A549 (cell line): ENCODE data around the gene CD3G. TPM values are rescaled to one million over a fixed set of nuclear protein-coding genes. Genes with fewer than 3 reads are reported as not detected.

Experiments used
- ATAC-seq, 2 experiments: fragments of 200-7000 bp in 1 of 2; fragments of >200 bp in 1 of 2; cut with Nextera tagmentation in 1 of 2; cut with Tn5 transposase in 1 of 2; 3 replicates each; pipeline versions ENCODE4 v1.8.0 to v1.9.1; 2018 to 2020; ENCODE audit warnings: mild to moderate bottlenecking in 1 of 2, moderate library complexity in 1 of 2
- CTCF ChIA-PET: fragments of 300-600 bp; sonication (Branson Sonifier 250); formaldehyde crosslinking; extraction: SDS; loops from one replicate; lab custom pipeline; 2021; ENCODE audit warnings: antibody characterized with exemption, inconsistent platforms; lab: Yijun Ruan, JAX
- POLR2A ChIA-PET: fragments of 350-600 bp; formaldehyde crosslinking; extraction: SDS; loops from one replicate; lab custom pipeline; 2021; ENCODE audit warnings: antibody characterized with exemption, inconsistent platforms; lab: Yijun Ruan, JAX
- DNase-seq, 2 experiments: peaks; one replicate each; pipeline versions ENCODE4 v3.0.0 to v3.0.0-alpha.2; 2011 to 2016; ENCODE audit warnings: low read depth in 1 of 2, low spot score in 1 of 2
- FAIRE-seq: peaks from 2 replicates; lab custom pipeline; 2011; peaks lifted over from hg19 to GRCh38; lab: Jason Lieb, UNC
- H3K27ac ChIP-seq, 2 experiments: fragments of >200 bp; sonication (Bioruptor Twin); formaldehyde crosslinking; 3 replicates each; pipeline ENCODE4 v1.5.1; 2016 to 2017
- H3K4me1 ChIP-seq: fragments of >200 bp; sonication (Bioruptor Twin); formaldehyde crosslinking; 3 replicates; pipeline ENCODE4 v1.6.1; 2016
- H3K4me2 ChIP-seq: fragments of >200 bp; sonication (Bioruptor Twin); formaldehyde crosslinking; 3 replicates; pipeline ENCODE4 v1.6.1; 2016
- H3K4me3 ChIP-seq: fragments of >200 bp; sonication (Bioruptor Twin); formaldehyde crosslinking; 3 replicates; pipeline ENCODE4 v1.5.1; 2016
- H3K9me3 ChIP-seq: fragments of >200 bp; sonication (Bioruptor Twin); formaldehyde crosslinking; 3 replicates; pipeline ENCODE4 v1.6.1; 2016
- CHD2 ChIP-seq: fragments of 150-350 bp; IDR thresholded peaks from 2 replicates; pipeline ENCODE4 v1.6.1; 2014; ENCODE audit warnings: low read length; ENCODE audit not compliant: partially characterized antibody
- CHD4 ChIP-seq: fragments of 200-600 bp; sonication (generic); IDR thresholded peaks from 2 replicates; pipeline ENCODE4 v1.6.1; 2016; ENCODE audit warnings: antibody characterized with exemption, mild to moderate bottlenecking, borderline replicate concordance
- EP300 ChIP-seq, 2 experiments: fragments of >200 bp; sonication (Bioruptor Twin); formaldehyde crosslinking; IDR thresholded peaks; 2 replicates in 1 of 2; 3 replicates in 1 of 2; pipeline ENCODE4 v1.6.1; 2016 to 2017
- ESRRA ChIP-seq: fragments of 150-350 bp; IDR thresholded peaks from 2 replicates; pipeline ENCODE4 v1.6.1; 2014; ENCODE audit warnings: mild to moderate bottlenecking, low read length, borderline replicate concordance
- FOSB ChIP-seq: fragments of 250-450 bp; sonication (Bioruptor Pico); IDR thresholded peaks from 2 replicates; pipeline ENCODE4 v1.5.0; 2020; ENCODE audit warnings: mild to moderate bottlenecking, moderate library complexity
- FOSL2 ChIP-seq, 2 experiments: fragments of 450-650 bp in 1 of 2; fragments of >200 bp in 1 of 2; sonication (Bioruptor Twin) in 1 of 2; formaldehyde crosslinking; IDR thresholded peaks; 2 replicates each; pipeline versions ENCODE4 v1.5.0 to v1.6.1; 2016 to 2020; ENCODE audit warnings: mild to moderate bottlenecking in 1 of 2, moderate library complexity in 1 of 2
- HOXA7 ChIP-seq: fragments of 250-450 bp; sonication (Bioruptor Pico); IDR thresholded peaks from 2 replicates; pipeline ENCODE4 v1.5.0; 2020; ENCODE audit warnings: mild to moderate bottlenecking, moderate library complexity
- KDM1A ChIP-seq: fragments of 200-600 bp; sonication (generic); IDR thresholded peaks from 2 replicates; pipeline ENCODE4 v1.6.1; 2016; ENCODE audit warnings: low read depth, mild to moderate bottlenecking
- NR3C1 ChIP-seq: fragments of >200 bp; sonication (Bioruptor Twin); formaldehyde crosslinking; IDR thresholded peaks from 3 replicates; pipeline ENCODE4 v1.6.1; 2017
- POLR2AphosphoS2 ChIP-seq: conservative IDR thresholded peaks from 2 replicates; pipeline ENCODE4 v1.6.1; 2012; ENCODE audit warnings: low read length, improper control_type of control experiment, inconsistent platforms
- RARB ChIP-seq: fragments of 250-450 bp; sonication (Bioruptor Pico); IDR thresholded peaks from 2 replicates; pipeline ENCODE4 v1.8.0; 2021; ENCODE audit warnings: mild to moderate bottlenecking, moderate library complexity
- RCOR1 ChIP-seq: fragments of 150-350 bp; IDR thresholded peaks from 2 replicates; pipeline ENCODE4 v1.6.1; 2014; ENCODE audit warnings: antibody characterized with exemption, low read length, low read depth
- RFX5 ChIP-seq: fragments of 450-650 bp; IDR thresholded peaks from 2 replicates; pipeline ENCODE4 v1.7.1; 2014; ENCODE audit warnings: antibody characterized with exemption, mild to moderate bottlenecking, moderate library complexity
- RNF2 ChIP-seq: fragments of 200-600 bp; sonication (generic); IDR thresholded peaks from 2 replicates; pipeline ENCODE4 v1.6.1; 2016; ENCODE audit warnings: low read depth, mild to moderate bottlenecking, antibody characterized with exemption, moderate library complexity, borderline replicate concordance
- TP53 ChIP-seq: fragments of 250-450 bp; sonication (Bioruptor Pico); IDR thresholded peaks from 2 replicates; pipeline ENCODE4 v1.5.0; 2021; ENCODE audit warnings: mild to moderate bottlenecking, moderate library complexity
- ZC3H11A ChIP-seq: fragments of 450-650 bp; IDR thresholded peaks from 2 replicates; pipeline ENCODE4 v1.6.1; 2014; ENCODE audit warnings: antibody characterized with exemption, mild to moderate bottlenecking
- ZFP36 ChIP-seq: fragments of 450-650 bp; IDR thresholded peaks from 2 replicates; pipeline ENCODE4 v1.6.1; 2014; ENCODE audit warnings: borderline replicate concordance; ENCODE audit not compliant: partially characterized antibody
- WGBS: methylation state at CpG from one replicate; pipeline ENCODE4 v1.1.6; 2017; ENCODE audit errors: missing lambda C conversion rate; 5-methylcytosine and 5-hydroxymethylcytosine counted together
- polyA plus RNA-seq, 4 experiments: library from polyadenylated mRNA; depleted of rRNA in 3 of 4; stranded (reverse); fragments of >200 nt; fragmentation: RNase III in 1 of 4; extraction: RNeasy Plus Mini Kit Qiagen cat#74134 plus additional on column Dnase treatment in 1 of 4; gene quantifications; 2 replicates in 3 of 4; 3 replicates in 1 of 4; pipeline ENCODE4 v1.2.3, GENCODE V29; 2011 to 2017
- TF ChIP-seq, protein P1 (sequence below): fragments of 250-450 bp; sonication (Bioruptor Pico); IDR thresholded peaks from 2 replicates; pipeline ENCODE4 v1.5.0; 2021; ENCODE audit warnings: mild to moderate bottlenecking, moderate library complexity, borderline replicate concordance
- TF ChIP-seq, protein P2 (sequence below): IDR thresholded peaks from 2 replicates; pipeline ENCODE4 v1.6.1; 2012; ENCODE audit warnings: low read depth, borderline replicate concordance
- TF ChIP-seq, protein P3 (sequence below): IDR thresholded peaks from 2 replicates; pipeline ENCODE4 v1.6.1; 2012
- TF ChIP-seq, protein P4 (sequence below): fragments of 150-350 bp; IDR thresholded peaks from 2 replicates; pipeline ENCODE4 v1.6.1; 2014; ENCODE audit warnings: low read depth, mild to moderate bottlenecking, low read length
- TF ChIP-seq, protein P5 (sequence below): fragments of 450-650 bp; IDR thresholded peaks from 2 replicates; pipeline ENCODE4 v1.6.1; 2014; ENCODE audit warnings: antibody characterized with exemption

The CD3G gene
- polyA plus RNA-seq, 2 of the 4 experiments (the other 2 are of a cell fraction): not detected

DNA sequence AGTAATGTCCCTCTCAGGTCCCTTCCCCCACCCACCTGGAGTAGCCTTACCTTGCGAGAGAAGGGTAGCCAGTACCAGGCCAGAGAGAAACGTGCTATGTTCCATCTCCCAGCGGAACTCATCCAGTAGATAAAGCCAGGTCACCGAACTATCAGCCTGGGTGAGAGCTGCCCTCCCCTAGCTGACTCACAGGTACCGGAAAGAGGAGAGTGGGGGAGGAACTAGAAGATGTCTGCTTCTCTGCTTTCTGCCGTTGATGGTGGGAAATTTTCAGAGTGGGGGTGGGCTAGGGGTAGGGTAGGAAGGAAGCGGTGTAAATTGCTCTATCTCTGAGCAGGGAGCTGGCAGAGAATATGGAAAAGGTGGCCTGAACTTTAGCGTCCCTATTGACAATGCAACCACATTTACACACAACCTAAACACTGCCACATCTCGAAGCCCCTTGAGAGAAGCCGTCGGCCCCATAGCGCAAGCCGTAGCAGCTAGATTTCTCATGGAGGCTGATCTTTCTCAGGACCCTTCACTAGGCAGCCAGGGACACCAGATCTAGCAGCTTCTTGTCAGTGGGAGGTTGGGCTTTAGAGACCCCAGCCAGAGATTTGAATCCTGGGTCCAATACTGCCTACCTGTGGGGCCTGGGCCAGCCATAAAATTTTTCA, 1.5 kb upstream of the CD3G start, which contains the start of gene CD3D:
CD3D (minus strand) TSS at position 203 of the 659 bp plus-strand sequence; CDS start at position 105, 98 bp downstream.
- Histone ChIP-seq H3K4me1 (no peaks in the 10 kb centered on the region), H3K27ac (no peak within 1 kb of the TSS), H3K9me3 (no peaks in the 10 kb centered on the region), H3K4me2 (no peak within 1 kb of the TSS), H3K4me3 (no peak within 1 kb of the TSS)
- POLR2A ChIA-PET: no interaction called here
- FAIRE-seq: no peak
- TF ChIP-seq POLR2AphosphoS2: no peak
- no peak for DNase-seq
- no peak for ATAC-seq
- 69% methylated on average over 12 of the region's 13 CpGs for WGBS
- CTCF ChIA-PET: interaction anchor here (0.9 kb wide), 1 partner anchor 9 kb away, joined by 4 read pairs; no protein-coding TSS in a partner anchor

DNA sequence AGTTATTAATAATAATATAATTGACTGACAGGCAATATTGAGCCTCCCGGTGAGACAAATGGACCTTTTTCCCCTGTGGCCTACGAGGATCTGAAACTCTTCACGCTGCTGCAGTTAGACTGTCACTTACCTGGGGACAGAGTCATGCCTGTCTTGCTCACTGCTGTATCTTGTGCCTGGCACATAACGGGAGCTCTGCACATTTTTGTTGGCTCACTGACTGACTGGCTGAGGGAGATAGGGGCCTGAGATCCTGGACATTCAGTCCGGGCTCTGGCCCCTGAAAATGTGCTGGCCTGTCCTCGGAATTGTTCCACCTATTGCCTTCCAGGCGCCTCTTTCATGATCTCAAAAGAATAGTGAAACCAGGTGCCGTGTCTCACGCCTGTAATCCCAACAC, 896 bp upstream of the CD3G start:
- no peak for TF ChIP-seq HOXA7 (CRISPR knock-in tag)
- no peak for TF ChIP-seq RARB (CRISPR knock-in tag)
- no peak for TF ChIP-seq FOSL2 (IDR thresholded peaks at IDR 0.05)
- no peak for TF ChIP-seq FOSL2 (CRISPR knock-in tag; IDR thresholded peaks at IDR 0.05)
- TF ChIP-seq, protein P1, sequence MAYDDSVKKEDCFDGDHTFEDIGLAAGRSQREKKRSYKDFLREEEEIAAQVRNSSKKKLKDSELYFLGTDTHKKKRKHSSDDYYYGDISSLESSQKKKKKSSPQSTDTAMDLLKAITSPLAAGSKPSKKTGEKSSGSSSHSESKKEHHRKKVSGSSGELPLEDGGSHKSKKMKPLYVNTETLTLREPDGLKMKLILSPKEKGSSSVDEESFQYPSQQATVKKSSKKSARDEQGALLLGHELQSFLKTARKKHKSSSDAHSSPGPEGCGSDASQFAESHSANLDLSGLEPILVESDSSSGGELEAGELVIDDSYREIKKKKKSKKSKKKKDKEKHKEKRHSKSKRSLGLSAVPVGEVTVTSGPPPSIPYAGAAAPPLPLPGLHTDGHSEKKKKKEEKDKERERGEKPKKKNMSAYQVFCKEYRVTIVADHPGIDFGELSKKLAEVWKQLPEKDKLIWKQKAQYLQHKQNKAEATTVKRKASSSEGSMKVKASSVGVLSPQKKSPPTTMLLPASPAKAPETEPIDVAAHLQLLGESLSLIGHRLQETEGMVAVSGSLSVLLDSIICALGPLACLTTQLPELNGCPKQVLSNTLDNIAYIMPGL (CRISPR knock-in tag): no peak
- FAIRE-seq (no peak), DNase-seq (no peak), ATAC-seq (no peak)
- H3K4me1 ChIP-seq: no peaks in the 10 kb centered on the region
- no peak overlapping the region for H3K4me3 ChIP-seq
- CTCF ChIA-PET: no interaction called here
- no peak overlapping the region for H3K27ac ChIP-seq
- H3K4me2 ChIP-seq: no peak overlapping the region
- H3K9me3 ChIP-seq: no peaks in the 10 kb centered on the region
- WGBS: 70% methylated on average over 8 of the region's 9 CpGs
- POLR2A ChIA-PET: no interaction called here

DNA sequence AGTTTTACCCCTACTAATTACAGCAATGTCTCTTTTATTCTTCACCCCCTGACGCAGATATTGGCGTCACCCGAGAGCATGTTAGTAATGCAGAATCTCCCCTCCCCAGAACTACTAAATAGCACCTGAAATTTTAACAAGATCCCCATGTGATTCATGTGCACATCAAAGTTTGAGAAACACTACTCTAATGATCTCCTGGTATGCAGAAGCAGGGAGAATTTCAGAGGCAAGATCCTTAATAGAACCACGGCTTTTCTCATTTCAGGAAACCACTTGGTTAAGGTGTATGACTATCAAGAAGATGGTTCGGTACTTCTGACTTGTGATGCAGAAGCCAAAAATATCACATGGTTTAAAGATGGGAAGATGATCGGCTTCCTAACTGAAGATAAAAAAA, 5.3 kb downstream of the CD3G start:
- CTCF ChIA-PET: interaction anchor here (1.0 to 2.0 kb wide), 2 partner anchors 151 to 205 kb away, joined by 3 to 10 read pairs; no protein-coding TSS in a partner anchor
- no peak overlapping the region for H3K27ac ChIP-seq

More for the DNA sequence above, 5.3 kb downstream of the CD3G start:
- Histone ChIP-seq H3K4me1 (no peaks in the 10 kb centered on the region), H3K4me2 (no peak overlapping the region), H3K9me3 (no peaks in the 10 kb centered on the region), H3K4me3 (no peak overlapping the region)
- POLR2A ChIA-PET: no interaction called here
- DNase-seq (no peak), FAIRE-seq (no peak), ATAC-seq (no peak)
- 56% methylated on average over 6 of the region's 6 CpGs for WGBS
- TF ChIP-seq, protein P2, sequence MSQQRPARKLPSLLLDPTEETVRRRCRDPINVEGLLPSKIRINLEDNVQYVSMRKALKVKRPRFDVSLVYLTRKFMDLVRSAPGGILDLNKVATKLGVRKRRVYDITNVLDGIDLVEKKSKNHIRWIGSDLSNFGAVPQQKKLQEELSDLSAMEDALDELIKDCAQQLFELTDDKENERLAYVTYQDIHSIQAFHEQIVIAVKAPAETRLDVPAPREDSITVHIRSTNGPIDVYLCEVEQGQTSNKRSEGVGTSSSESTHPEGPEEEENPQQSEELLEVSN: no peak
- TF ChIP-seq RCOR1 (no peak), NR3C1 (no peak), ZFP36 (no peak), KDM1A (no peak), TP53 (CRISPR knock-in tag) (no peak), CHD4 (no peak), EP300 (IDR thresholded peaks at IDR 0.05) (no peak), CHD2 (no peak), ZC3H11A (no peak), RNF2 (no peak), FOSB (CRISPR knock-in tag) (no peak), RFX5 (no peak), ESRRA (no peak)
- TF ChIP-seq, protein P3, sequence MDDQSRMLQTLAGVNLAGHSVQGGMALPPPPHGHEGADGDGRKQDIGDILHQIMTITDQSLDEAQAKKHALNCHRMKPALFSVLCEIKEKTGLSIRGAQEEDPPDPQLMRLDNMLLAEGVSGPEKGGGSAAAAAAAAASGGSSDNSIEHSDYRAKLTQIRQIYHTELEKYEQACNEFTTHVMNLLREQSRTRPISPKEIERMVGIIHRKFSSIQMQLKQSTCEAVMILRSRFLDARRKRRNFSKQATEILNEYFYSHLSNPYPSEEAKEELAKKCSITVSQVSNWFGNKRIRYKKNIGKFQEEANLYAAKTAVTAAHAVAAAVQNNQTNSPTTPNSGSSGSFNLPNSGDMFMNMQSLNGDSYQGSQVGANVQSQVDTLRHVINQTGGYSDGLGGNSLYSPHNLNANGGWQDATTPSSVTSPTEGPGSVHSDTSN: no peak
- TF ChIP-seq, protein P4, sequence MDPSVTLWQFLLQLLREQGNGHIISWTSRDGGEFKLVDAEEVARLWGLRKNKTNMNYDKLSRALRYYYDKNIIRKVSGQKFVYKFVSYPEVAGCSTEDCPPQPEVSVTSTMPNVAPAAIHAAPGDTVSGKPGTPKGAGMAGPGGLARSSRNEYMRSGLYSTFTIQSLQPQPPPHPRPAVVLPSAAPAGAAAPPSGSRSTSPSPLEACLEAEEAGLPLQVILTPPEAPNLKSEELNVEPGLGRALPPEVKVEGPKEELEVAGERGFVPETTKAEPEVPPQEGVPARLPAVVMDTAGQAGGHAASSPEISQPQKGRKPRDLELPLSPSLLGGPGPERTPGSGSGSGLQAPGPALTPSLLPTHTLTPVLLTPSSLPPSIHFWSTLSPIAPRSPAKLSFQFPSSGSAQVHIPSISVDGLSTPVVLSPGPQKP: no peak
- TF ChIP-seq, protein P5, sequence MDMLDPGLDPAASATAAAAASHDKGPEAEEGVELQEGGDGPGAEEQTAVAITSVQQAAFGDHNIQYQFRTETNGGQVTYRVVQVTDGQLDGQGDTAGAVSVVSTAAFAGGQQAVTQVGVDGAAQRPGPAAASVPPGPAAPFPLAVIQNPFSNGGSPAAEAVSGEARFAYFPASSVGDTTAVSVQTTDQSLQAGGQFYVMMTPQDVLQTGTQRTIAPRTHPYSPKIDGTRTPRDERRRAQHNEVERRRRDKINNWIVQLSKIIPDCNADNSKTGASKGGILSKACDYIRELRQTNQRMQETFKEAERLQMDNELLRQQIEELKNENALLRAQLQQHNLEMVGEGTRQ: no peak
